K562 (cell line): Measurements from ENCODE around the gene COX7A2. TPM values are rescaled to one million over a fixed set of nuclear protein-coding genes. Genes with fewer than 3 reads are reported as not detected.

ENCODE experiments used
- ATAC-seq: fragments of 200-7000 bp; cut with Tn5 transposase; 3 replicates; pipeline ENCODE4 v1.9.1; 2020; ENCODE audit warnings: moderate library complexity
- BruUV-seq: library from RNA; stranded (reverse); fragments of 400-500 nt; replicated peaks from 2 replicates; lab custom pipeline; 2021; lab: Mats Ljungman, UMichigan
- CTCF ChIA-PET: fragments of 300-600 bp; formaldehyde crosslinking; extraction: SDS; loops from one replicate; lab custom pipeline; 2021; ENCODE audit warnings: low intra/inter-chr PET ratio; lab: Yijun Ruan, JAX
- POLR2A ChIA-PET: fragments of 300-600, 350-650 bp; sonication (Branson Sonifier 250); formaldehyde crosslinking; extraction: SDS; loops from one replicate; lab custom pipeline; 2021; ENCODE audit warnings: antibody characterized with exemption, inconsistent platforms; lab: Yijun Ruan, JAX
- DNase-seq, 4 experiments: peaks; one replicate each; pipeline versions ENCODE4 v3.0.0 to v3.0.0-alpha.2; 2011 to 2018; ENCODE audit warnings: low spot score in 3 of 4, mixed read lengths in 3 of 4; ENCODE audit errors: extremely low read depth in 1 of 4
- FAIRE-seq: peaks from 2 replicates; lab custom pipeline; 2011; peaks lifted over from hg19 to GRCh38; lab: Jason Lieb, UNC
- H2AFZ ChIP-seq: 2 replicates; pipeline ENCODE4 v1.6.0; 2011; ENCODE audit warnings: low read depth, low read length, control low read depth, inconsistent platforms
- H3K27ac ChIP-seq: fragments of 200-600 bp; 3 replicates; pipeline ENCODE4 v1.8.0; 2011; ENCODE audit warnings: low read depth, mild to moderate bottlenecking, control low read depth, inconsistent platforms, low read length, moderate library complexity, mixed read lengths; ENCODE audit errors: extremely low read depth
- H3K27me3 ChIP-seq, 2 experiments: fragments of 300-600 bp in 1 of 2; 2 replicates in 1 of 2; 3 replicates in 1 of 2; pipeline versions ENCODE4 v1.6.0 to v1.8.0; 2011; ENCODE audit warnings: inconsistent platforms in 2 of 2, low read length in 2 of 2, mild to moderate bottlenecking in 1 of 2, mixed read lengths in 1 of 2, moderate library complexity in 1 of 2; ENCODE audit not compliant: control insufficient read depth in 2 of 2, insufficient read depth in 2 of 2
- H3K36me3 ChIP-seq: fragments of 300-600 bp; 3 replicates; pipeline ENCODE4 v1.8.0; 2011; ENCODE audit warnings: mild to moderate bottlenecking, low read length, inconsistent platforms; ENCODE audit not compliant: control insufficient read depth, insufficient read depth
- H3K4me1 ChIP-seq, 2 experiments: fragments of 200-600 bp in 1 of 2; replicated peaks in 1 of 2; 2 replicates in 1 of 2; 3 replicates in 1 of 2; pipeline versions ENCODE4 v1.5.1 to v1.8.0; 2011; ENCODE audit warnings: inconsistent platforms in 2 of 2, low read length in 2 of 2, mild to moderate bottlenecking in 1 of 2, mixed read lengths in 1 of 2, moderate library complexity in 1 of 2; ENCODE audit not compliant: control insufficient read depth in 2 of 2, insufficient read depth in 2 of 2
- H3K4me2 ChIP-seq: 2 replicates; pipeline ENCODE4 v1.6.1; 2011; ENCODE audit warnings: low read length, control low read depth, inconsistent platforms, mixed read lengths; ENCODE audit not compliant: insufficient read depth
- H3K4me3 ChIP-seq: fragments of 200-600 bp; sonication (generic), shearing (Covaris generic); 2 replicates; pipeline ENCODE4 v1.5.1; 2016; ENCODE audit warnings: control low read depth, inconsistent platforms
- H3K79me2 ChIP-seq: fragments of 200-600 bp; 3 replicates; pipeline ENCODE4 v1.8.0; 2011; ENCODE audit warnings: low read length, inconsistent platforms; ENCODE audit not compliant: control insufficient read depth, insufficient read depth
- H3K9ac ChIP-seq, 2 experiments: 2 replicates each; pipeline versions ENCODE4 v1.6.0 to v1.6.1; 2011; ENCODE audit warnings: low read depth in 2 of 2, low read length in 2 of 2, control low read depth in 1 of 2, inconsistent platforms in 1 of 2, mild to moderate bottlenecking in 1 of 2, mixed read lengths in 1 of 2; ENCODE audit not compliant: insufficient read depth in 1 of 2
- H3K9me1 ChIP-seq: one replicate; pipeline ENCODE4 v1.6.0; 2011; ENCODE audit warnings: inconsistent platforms, mild to moderate bottlenecking, low read length, moderate library complexity; ENCODE audit not compliant: control insufficient read depth, insufficient read depth
- H3K9me3 ChIP-seq: replicated peaks from 2 replicates; pipeline ENCODE4 v1.5.1; 2011; ENCODE audit warnings: low read depth, low read length, inconsistent platforms; ENCODE audit not compliant: control insufficient read depth, insufficient read depth
- H4K20me1 ChIP-seq: replicated peaks from 2 replicates; pipeline ENCODE4 v1.6.1; 2011; ENCODE audit warnings: low read length, inconsistent platforms, mixed read lengths; ENCODE audit not compliant: control insufficient read depth, insufficient read depth
- BCOR ChIP-seq: fragments of 450-650 bp; IDR thresholded peaks from 2 replicates; pipeline ENCODE4 v1.6.1; 2016
- CBFA2T3 ChIP-seq: fragments of 450-650 bp; IDR thresholded peaks from 2 replicates; pipeline ENCODE4 v1.6.1; 2017
- CBFB ChIP-seq: sonication (generic); formaldehyde crosslinking; IDR thresholded peaks from 2 replicates; pipeline ENCODE4 v1.4.0; 2020; ENCODE audit warnings: mild to moderate bottlenecking, missing genetic modification reagents
- CCNT2 ChIP-seq: IDR thresholded peaks from 2 replicates; pipeline ENCODE4 v1.6.1; 2011; ENCODE audit warnings: borderline replicate concordance, low read depth, mild to moderate bottlenecking, moderate library complexity, mixed read lengths, low read length; ENCODE audit not compliant: insufficient read length; ENCODE audit errors: extremely low read depth
- GATA2 ChIP-seq: sonication (generic); formaldehyde crosslinking; IDR thresholded peaks from 2 replicates; pipeline ENCODE4 v1.4.0; 2020; ENCODE audit warnings: mild to moderate bottlenecking, missing genetic modification reagents
- GATAD2B ChIP-seq: fragments of 450-650 bp; IDR thresholded peaks from 2 replicates; pipeline ENCODE4 v1.6.1; 2017; ENCODE audit warnings: mild to moderate bottlenecking, borderline replicate concordance
- HCFC1 ChIP-seq: IDR thresholded peaks from 2 replicates; pipeline ENCODE4 v1.6.1; 2012; ENCODE audit warnings: low read depth, low read length, improper control_type of control experiment
- MYBL2 ChIP-seq, 2 experiments: fragments of 450-650 bp in 1 of 2; sonication (generic) in 1 of 2; formaldehyde crosslinking in 1 of 2; IDR thresholded peaks; 2 replicates each; pipeline versions ENCODE4 v1.6.1 to v1.8.1; 2017 to 2022; ENCODE audit warnings: borderline replicate concordance in 1 of 2, inconsistent platforms in 1 of 2, low read depth in 1 of 2, mild to moderate bottlenecking in 1 of 2, missing genetic modification reagents in 1 of 2, moderate library complexity in 1 of 2
- NONO ChIP-seq, 2 experiments: fragments of 200-400 bp in 1 of 2; fragments of 450-650 bp in 1 of 2; formaldehyde crosslinking in 1 of 2; IDR thresholded peaks; 2 replicates each; pipeline ENCODE4 v1.6.1; 2017; ENCODE audit warnings: low read depth in 2 of 2, mild to moderate bottlenecking in 2 of 2, moderate library complexity in 2 of 2, low read length in 1 of 2
- SMARCB1 ChIP-seq: IDR thresholded peaks from 2 replicates; pipeline ENCODE4 v1.6.1; 2011; ENCODE audit warnings: improper control_type of control experiment, low read depth; ENCODE audit not compliant: insufficient read length
- TRIM28 ChIP-seq: fragments of 450-650 bp; IDR thresholded peaks from 2 replicates; pipeline ENCODE4 v1.6.1; 2017
- ZBTB11 ChIP-seq, 3 experiments: fragments of 200-800 bp in 1 of 3; fragments of 250-450 bp in 1 of 3; fragments of 450-650 bp in 1 of 3; sonication (Bioruptor Pico) in 1 of 3; sonication (Bioruptor generic) in 1 of 3; formaldehyde crosslinking in 1 of 3; IDR thresholded peaks; 2 replicates each; pipeline versions ENCODE4 v1.6.1 to v1.8.0; 2016 to 2022; ENCODE audit warnings: mild to moderate bottlenecking in 2 of 3, missing genetic modification characterization in 2 of 3, missing compliant biosample characterization in 1 of 3, moderate library complexity in 1 of 3
- ZKSCAN3 ChIP-seq: fragments of 250-450 bp; sonication (Bioruptor Pico); IDR thresholded peaks from 2 replicates; pipeline ENCODE4 v1.4.0; 2020
- ZNF143 ChIP-seq: sonication (generic); formaldehyde crosslinking; IDR thresholded peaks from 2 replicates; pipeline ENCODE4 v1.9.0; 2022; ENCODE audit warnings: mild to moderate bottlenecking, missing genetic modification reagents
- ZNF639 ChIP-seq, 2 experiments: fragments of 200-800 bp in 1 of 2; sonication (Bioruptor generic) in 1 of 2; sonication (generic) in 1 of 2; formaldehyde crosslinking in 1 of 2; IDR thresholded peaks in 1 of 2; conservative IDR thresholded peaks in 1 of 2; 2 replicates each; pipeline versions ENCODE4 v1.5.0 to v1.6.1; 2016 to 2020; ENCODE audit warnings: missing compliant biosample characterization in 1 of 2, missing genetic modification characterization in 1 of 2, missing genetic modification reagents in 1 of 2
- WGBS: fragments of 100-300 bp; shearing (Covaris generic); methylation state at CpG from one replicate; pipeline ENCODE4 v1.1.6; 2016; ENCODE audit warnings: low coverage, mixed read lengths; ENCODE audit not compliant: insufficient coverage; ENCODE audit errors: missing lambda C conversion rate; 5-methylcytosine and 5-hydroxymethylcytosine counted together
- in situ Hi-C: fragments of 300-500 bp; cut with MboI; formaldehyde crosslinking; loops from 4 replicates; pipeline ENCODE4 v1.15.0; 2018; ENCODE audit warnings: inconsistent platforms, mixed read lengths
- intact Hi-C: fragments of 100-400 bp; cut with micrococcal nuclease; formaldehyde crosslinking; loops from 2 replicates; pipeline ENCODE4 v1.14.2; 2022
- polyA plus RNA-seq, 8 experiments: library from polyadenylated mRNA; depleted of rRNA in 4 of 8; stranded (reverse) in 5 of 8; unstranded in 3 of 8; fragments of >200 nt; fragmentation: Nextera tagmentation in 2 of 8; fragmentation: Illumina TruSeq in 1 of 8; extraction: Ambion mirVana in 2 of 8; extraction: Trizol in 1 of 8; gene quantifications; 2 replicates each; pipeline versions ENCODE4 v1.2.1 to v1.2.3, GENCODE V29; 2011 to 2014; ENCODE audit warnings: inconsistent platforms in 1 of 8, missing spikeins in 1 of 8
- total RNA-seq, 7 experiments: library from RNA; depleted of rRNA in 6 of 7; stranded (reverse); fragments of >200 nt in 6 of 7; fragmentation: Illumina TruSeq in 2 of 7; extraction: Trizol in 2 of 7; gene quantifications; 2 replicates each; pipeline versions ENCODE4 v1.2.1 to v1.2.3, GENCODE V29; 2011 to 2021; ENCODE audit warnings: low replicate concordance in 1 of 7

The COX7A2 gene
- total and polyA plus RNA-seq, 9 of the 15 experiments (the other 6 are each of a cell fraction or from before 2014, with no cell fraction given), result 234 to 2,216 (median 585) TPM

GRCh38 chr6:75213112-75213511, 30.5 kb downstream of the COX7A2 start (continued):
- TF ChIP-seq ZNF639 (CRISPR knock-in tag; conservative IDR thresholded peaks at IDR 0.05 in 1 of 2, IDR thresholded peaks at IDR 0.05 in 1 of 2), result no peak
- TF ChIP-seq HCFC1, result no peak

GRCh38 chr6:75211920-75212590, 31.5 kb downstream of the COX7A2 start:
- 0% methylated on average over 3 of the region's 3 CpGs for WGBS
- Histone ChIP-seq H3K4me1 (0 out of 5 replicates have a peak, but pooled peaks cover 0 to 3% of the 10 kb centered on the region in 2 experiments), H3K27me3 (peaks cover 8 to 13% of the 10 kb centered on the region in 2 experiments; a peak in 4 of 5 replicates), H4K20me1 (no peaks in the 10 kb centered on the region), H3K9me3 (no peaks in the 10 kb centered on the region), H3K79me2 (no peaks in the 10 kb centered on the region), H3K9ac (no peak overlapping the region), H3K9me1 (no peaks in the 10 kb centered on the region), H3K36me3 (no peaks in the 10 kb centered on the region), H3K4me2 (no peak overlapping the region), H3K27ac (no peak overlapping the region), H2AFZ (no peak overlapping the region), H3K4me3 (no peak overlapping the region)
- DNase-seq (no peak), FAIRE-seq (no peak), ATAC-seq (no peak)
- ChIA-PET POLR2A (interaction anchor here (1.0 kb wide), 1 partner anchor 13 kb away, joined by 3 read pairs; no protein-coding TSS in a partner anchor), CTCF (interaction anchor here (0.9 kb wide), 1 partner anchor 1473 kb away, joined by 5 read pairs; no protein-coding TSS in a partner anchor)
- intact Hi-C loops, result loop anchor here (5.0 kb wide), 1 partner anchor 1120 kb away; no protein-coding TSS in a partner anchor
- in situ Hi-C loops, result loop anchor here (5.0 kb wide), 1 partner anchor 1475 kb away; no protein-coding TSS in a partner anchor
- BruUV-seq, result no TSS peak
- TF ChIP-seq ZBTB11 (CRISPR knock-in tag; IDR thresholded peaks at IDR 0.05), result no peak
- no peak for TF ChIP-seq CBFB (CRISPR knock-in tag)
- TF ChIP-seq ZKSCAN3 (CRISPR knock-in tag), result no peak
- TF ChIP-seq NONO (IDR thresholded peaks at IDR 0.05; ENCODE audit: low read depth in 2 of 2, low read length in 1 of 2), result no peak
- no peak for TF ChIP-seq BCOR
- TF ChIP-seq CCNT2, result no peak
- no peak for TF ChIP-seq GATAD2B
- TF ChIP-seq CBFA2T3, result no peak
- TF ChIP-seq MYBL2 (IDR thresholded peaks at IDR 0.05; ENCODE audit: low read depth), result no peak
- TF ChIP-seq MYBL2 (CRISPR knock-in tag; IDR thresholded peaks at IDR 0.05; ENCODE audit: borderline replicate concordance), result no peak
- no peak for TF ChIP-seq ZNF143 (CRISPR knock-in tag)
- no peak for TF ChIP-seq GATA2 (CRISPR knock-in tag)
- TF ChIP-seq SMARCB1, result no peak
- no peak for TF ChIP-seq TRIM28
